ENCODE data around the gene SLC12A2.

The SLC12A2 gene

DNA sequence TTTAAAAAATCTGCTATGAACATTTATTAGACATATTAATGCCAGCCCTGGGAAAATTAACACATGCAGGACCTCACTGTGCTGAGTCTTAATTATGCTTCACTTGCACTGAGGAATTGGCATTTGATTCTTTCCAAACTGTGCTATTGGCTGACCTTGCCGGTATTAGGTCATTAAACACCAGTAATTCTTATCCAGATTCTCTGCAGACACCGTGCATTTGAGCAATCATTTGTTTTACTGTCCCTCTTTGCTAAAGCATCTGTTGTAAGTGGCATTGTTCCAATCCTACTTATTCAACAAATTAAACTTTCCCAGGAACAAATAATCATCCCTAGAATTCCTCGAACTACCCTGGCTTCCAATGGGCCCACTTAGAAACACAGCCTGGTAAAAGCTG is 145.0 kb downstream of the SLC12A2 start:
- no peak for DNase-seq

DNA sequence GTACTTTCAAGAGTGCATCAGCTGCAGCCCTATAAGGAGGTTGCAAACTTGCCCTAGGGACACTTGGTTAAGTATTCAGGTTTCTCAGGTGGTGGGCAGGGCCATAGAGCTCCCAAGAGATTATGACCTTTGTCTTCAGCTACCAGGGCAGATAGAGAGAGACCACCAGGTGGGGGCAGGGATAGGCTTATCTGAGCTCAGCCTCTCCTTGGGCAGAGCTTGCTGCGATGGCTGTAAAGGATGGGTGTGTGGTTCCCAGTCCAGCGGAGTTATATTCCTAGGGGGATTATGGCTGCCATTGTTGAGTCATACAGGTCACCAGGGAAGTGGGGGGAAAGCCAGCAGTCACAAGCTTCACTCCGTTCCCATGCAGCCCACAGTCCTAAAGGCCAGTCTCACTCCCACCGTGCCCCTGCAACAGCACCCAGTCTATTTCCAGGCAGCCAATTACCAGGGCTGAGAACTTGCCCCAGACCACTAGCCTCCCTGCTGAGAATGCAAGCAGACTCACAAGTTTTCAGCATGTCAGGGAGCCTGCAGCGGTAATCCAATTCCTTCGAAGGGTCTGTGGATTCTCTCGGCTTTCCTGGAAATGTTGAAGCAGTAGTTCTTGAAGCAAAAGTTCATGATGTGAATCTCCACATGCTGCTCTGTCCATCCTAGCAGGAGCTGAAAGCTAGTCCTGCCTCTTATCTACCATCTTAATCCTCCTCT is 151.5 kb downstream of the SLC12A2 start:
- DNase-seq, result no peak

DNA sequence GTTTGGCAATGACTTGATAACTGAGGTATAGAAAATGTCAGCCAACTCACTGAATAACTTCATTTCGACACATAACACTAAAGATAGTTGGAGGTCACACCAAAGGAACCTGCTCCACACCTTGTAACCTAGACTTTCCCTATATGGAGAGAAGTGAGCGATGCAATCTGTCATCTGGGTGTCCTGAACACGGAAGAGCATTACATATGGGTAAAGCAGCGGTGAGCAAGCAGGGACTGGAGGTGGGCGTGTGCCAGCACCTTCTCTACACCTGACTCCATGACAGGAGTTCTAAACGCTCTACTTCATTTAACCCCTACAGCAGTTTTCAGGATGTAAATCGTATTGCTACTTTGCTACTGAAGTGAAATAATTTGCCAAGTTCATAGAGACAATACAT is 152.8 kb downstream of the SLC12A2 start:
- DNase-seq, result no peak

DNA sequence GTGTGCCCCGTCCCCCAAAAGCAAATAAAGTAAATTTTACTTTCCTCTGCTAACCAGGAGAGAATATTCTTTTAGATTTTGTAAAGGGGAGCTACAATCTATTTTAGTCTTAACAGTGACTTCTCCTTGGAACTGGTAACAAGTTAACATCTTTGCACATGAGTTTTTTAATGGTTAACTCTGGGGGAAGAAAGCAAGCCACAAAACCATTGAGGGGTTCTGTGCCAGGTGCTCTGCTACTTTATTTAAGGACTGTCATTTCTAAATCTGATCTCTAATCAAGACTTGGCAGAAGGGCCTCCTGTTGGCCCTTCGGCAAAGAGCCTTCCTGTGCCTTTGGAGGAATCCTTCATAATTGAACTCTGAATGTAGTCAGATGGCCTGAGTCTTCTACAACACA is 153.4 kb downstream of the SLC12A2 start:
- no peak for DNase-seq

DNA sequence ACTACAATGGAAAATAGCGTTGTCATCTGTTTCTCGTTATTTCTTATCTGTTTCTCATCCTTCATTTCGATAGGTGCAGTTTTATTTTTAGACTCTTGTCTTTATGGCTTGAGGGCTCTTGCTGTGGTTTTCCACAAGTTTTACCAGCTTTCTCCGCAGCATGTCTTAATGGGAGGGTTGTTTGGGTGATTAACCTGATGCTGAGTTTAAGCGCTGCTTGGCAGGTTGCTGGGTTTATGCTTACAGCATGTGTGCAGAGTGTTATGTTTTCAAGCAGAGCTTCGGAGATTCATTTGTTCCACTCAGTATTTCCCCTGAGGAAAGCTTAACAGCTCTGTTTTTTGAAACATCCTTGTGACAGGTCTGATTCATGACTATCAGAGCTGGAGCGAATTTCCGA is 154.0 kb downstream of the SLC12A2 start:
- DNase-seq, result no peak
